GM12872 (cell line): ENCODE results near the gene CATSPER3.

ENCODE experiments used
- TF ChIP-seq, protein P1 (sequence below): IDR thresholded peaks from 3 replicates; pipeline ENCODE4 v1.5.1; 2011; ENCODE audit warnings: low read depth, mild to moderate bottlenecking, low read length, moderate library complexity; ENCODE audit not compliant: insufficient read depth

CATSPER3 gene

DNA sequence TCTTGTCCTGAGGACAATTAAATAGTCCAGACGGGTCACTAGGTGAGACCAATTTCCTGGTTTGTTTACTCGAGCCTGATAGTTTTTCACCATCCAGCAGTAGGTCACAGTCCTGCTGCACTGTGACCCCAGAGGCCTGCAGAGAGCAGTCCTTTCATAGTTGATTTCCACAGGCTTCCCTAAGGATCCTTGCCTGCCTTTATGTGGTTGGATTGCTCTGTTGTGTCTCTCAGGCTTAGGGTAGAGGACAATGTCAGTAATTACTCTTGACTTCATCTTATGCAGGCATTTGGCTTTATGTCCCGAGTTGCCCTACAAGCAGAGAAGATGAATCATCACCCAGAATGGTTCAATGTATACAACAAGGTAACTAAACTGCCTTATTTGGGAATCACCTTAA, 9.0 kb upstream of the CATSPER3 start:
- TF ChIP-seq, protein P1, sequence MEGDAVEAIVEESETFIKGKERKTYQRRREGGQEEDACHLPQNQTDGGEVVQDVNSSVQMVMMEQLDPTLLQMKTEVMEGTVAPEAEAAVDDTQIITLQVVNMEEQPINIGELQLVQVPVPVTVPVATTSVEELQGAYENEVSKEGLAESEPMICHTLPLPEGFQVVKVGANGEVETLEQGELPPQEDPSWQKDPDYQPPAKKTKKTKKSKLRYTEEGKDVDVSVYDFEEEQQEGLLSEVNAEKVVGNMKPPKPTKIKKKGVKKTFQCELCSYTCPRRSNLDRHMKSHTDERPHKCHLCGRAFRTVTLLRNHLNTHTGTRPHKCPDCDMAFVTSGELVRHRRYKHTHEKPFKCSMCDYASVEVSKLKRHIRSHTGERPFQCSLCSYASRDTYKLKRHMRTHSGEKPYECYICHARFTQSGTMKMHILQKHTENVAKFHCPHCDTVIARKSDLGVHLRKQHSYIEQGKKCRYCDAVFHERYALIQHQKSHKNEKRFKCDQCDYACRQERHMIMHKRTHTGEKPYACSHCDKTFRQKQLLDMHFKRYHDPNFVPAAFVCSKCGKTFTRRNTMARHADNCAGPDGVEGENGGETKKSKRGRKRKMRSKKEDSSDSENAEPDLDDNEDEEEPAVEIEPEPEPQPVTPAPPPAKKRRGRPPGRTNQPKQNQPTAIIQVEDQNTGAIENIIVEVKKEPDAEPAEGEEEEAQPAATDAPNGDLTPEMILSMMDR, result no peak

DNA sequence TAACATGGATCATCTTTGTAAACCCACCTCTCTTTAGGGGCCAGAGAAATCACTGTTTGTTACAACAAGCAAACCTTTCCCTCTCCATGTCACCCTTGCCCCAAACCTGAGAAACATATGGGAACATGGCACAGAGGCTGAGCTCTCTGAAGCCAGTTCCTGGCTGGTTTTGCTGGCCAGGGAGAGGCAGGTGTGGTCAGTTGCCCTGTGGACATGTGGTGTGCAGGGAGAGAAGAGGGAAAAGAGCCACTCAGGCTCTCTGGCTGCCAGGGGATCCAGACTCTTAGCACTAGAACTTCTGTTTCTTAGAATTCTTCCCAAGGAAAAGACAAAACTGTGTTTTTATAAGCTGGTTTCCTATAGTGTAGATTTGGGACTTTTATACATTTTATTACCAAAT, 4.6 kb upstream of the CATSPER3 start:
- TF ChIP-seq, protein P1, result no peak

DNA sequence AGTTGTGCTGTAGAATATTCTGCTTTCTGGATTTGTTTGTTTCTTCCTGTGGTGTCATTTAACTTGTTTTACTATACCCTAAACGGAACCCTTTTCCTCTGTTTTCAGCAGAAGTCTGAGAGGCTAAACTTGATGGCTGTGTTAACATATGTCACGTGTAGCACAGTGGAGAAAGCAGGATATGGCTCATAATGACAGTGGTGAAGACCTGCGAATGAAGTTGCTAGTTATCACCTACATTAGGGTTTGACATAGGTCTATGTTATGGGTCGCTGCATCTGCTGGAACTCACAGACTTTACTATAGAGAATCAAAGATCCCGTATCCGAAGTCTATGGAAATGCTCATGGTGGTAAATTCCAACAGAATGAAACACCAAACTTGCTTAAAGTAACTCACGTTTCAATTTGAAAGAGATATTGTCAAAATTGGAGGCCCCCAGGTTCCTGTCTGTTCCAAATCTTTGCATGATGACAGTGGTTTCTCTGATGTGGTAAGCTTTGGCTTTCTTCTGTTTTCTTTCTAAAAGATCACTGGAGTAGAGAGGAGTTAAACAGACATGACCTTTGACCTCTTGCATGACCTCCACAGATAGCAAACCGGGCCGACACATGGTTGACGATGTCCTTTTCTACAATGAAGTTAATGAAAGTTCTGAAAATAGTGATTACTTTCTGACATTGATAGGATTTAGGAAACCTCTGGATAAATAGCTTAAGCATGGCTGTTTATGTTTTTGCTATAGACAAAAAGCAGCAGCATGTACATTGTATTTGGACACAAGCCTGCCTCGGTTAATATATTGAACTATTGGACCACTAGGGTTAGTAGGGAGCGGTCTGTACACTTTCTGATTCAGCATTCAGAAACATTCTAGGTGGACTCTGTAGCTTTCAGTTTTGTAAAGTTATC, 3.1 kb upstream of the CATSPER3 start:
- TF ChIP-seq, protein P1, result no peak

DNA sequence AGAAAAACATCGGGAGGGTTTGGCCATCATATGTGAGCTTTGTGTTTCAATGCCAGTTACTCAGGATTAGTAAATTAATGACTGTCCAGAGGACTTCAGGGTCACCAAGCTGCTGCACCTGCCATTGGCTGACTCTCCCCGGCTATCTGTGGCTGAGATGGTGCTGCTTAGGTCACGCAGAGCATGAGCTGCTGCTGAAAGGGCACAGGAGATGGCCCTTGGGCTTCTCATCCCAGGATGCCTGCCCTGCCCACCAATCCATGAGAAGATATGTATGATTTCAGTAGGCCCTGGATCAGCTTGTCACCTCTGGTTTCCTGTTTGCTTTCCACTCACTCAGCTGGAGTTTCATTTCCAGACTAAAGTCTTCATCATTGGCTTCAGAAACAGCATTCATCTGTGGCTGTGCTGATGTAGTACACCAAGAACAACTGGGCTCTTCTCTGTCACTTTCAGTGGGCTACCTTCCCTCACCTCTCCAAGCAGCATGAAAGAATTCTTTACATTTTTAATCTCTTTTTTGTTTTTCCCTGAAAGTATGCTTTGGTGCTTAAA, 2.4 kb upstream of the CATSPER3 start:
- TF ChIP-seq, protein P1, result no peak

DNA sequence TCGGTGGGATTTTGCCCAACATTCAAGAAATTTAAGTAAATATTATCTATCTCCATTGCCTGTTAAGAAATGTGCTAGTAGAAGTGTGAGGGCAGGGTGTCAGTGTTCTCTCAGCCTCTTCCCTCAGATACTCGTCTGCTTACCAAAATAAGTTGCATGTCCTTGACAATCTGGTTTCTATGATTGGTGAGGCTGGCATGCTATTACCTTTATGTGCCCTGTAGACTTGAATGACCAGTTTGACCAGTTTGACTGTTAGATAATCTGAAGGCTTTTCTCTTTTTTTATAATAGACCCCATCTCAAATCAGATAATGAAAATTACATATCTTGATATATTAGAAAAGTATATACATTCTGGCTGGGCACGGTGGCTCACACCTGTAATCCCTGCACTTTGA, 348 bp downstream of the CATSPER3 start:
- TF ChIP-seq, protein P1, result no peak

DNA sequence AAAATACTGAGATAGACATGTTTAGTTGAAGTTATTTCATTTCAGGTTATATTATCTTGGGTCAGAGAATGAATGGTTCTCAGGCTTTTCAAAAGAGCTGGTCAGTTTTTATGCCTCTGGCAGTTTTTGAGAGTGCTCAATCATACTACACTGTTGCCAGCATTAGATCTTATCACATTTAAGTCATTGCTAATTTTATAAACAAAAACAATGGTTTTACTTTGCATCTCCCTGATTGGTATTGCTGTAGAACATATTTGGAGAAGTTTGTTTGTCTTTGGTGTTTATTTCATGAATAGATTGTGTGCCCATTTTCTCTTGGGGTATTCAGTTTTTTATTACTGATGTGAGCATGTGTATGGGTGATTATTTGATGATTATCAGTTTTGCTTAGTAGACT, 1.5 kb downstream of the CATSPER3 start:
- TF ChIP-seq, protein P1, result no peak

DNA sequence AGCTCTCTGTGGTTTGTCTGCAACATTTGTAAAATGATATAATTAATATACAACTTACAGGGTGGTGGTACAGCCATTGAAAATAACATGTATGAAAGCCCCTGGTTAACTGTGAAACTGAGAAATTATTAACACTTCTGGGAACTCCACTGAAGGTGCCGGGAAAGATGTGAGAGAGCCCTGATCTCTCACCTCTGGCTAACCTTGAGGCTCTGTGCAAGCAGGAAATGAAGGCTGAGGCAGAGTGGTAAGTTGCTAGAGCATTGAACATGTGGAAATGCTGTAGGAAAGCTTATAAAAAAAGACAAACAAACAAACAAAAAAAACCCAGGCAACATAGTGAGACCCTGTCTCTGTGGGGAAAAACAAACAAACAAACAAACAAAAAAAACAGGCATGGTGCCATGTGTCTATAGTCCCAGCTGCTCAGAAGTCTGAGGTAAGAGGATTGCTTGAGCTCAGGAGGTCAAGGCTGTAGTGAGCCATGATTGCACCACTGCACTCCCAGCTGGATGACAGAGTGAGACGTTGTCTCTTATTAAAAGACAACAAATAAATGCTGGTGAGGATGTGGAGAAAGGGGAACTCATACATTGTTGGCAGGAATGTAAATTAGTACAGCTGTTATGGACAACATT, 7.5 kb downstream of the CATSPER3 start:
- TF ChIP-seq, protein P1, result no peak
